Stimulated activated CD4-positive, alpha-beta T cell treated with anti-CD3 and anti-CD28 coated beads, TNF-alpha, amount 100 ng/mL, for 1 hour (primary cell): ENCODE measurements around the gene ALPK1.

Experiments used
- DNase-seq, 3 donors: peaks; one replicate each; pipeline ENCODE4 v3.0.0-alpha.2; 2020; ENCODE audit warnings: low read depth in 3 of 3, low spot score in 1 of 3

ALPK1 gene

GRCh38 chr4:112327965-112328733 lies 31.0 kb downstream of the ALPK1 start:
- DNase-seq, result no peak

GRCh38 chr4:112328734-112329130 lies 31.6 kb downstream of the ALPK1 start:
- no peak for DNase-seq

- DNase-seq, result no peak
Measured at GRCh38 chr4:112329672-112330375, 32.7 kb downstream of the ALPK1 start.

GRCh38 chr4:112330921-112331320 lies 33.8 kb downstream of the ALPK1 start:
- no peak for DNase-seq

GRCh38 chr4:112332398-112332797 lies 35.2 kb downstream of the ALPK1 start:
- DNase-seq, result no peak

- no peak for DNase-seq
Measured at GRCh38 chr4:112340023-112340422, 42.9 kb downstream of the ALPK1 start.

GRCh38 chr4:112341033-112341432 lies 43.9 kb downstream of the ALPK1 start:
- no peak for DNase-seq

GRCh38 chr4:112343330-112344080 lies 46.3 kb downstream of the ALPK1 start:
- no peak for DNase-seq

GRCh38 chr4:112348488-112349158 lies 51.5 kb downstream of the ALPK1 start:
- DNase-seq, result no peak

GRCh38 chr4:112352736-112353135 lies 55.6 kb downstream of the ALPK1 start:
- DNase-seq, result no peak

- no peak for DNase-seq
Measured at GRCh38 chr4:112355662-112356061, 58.5 kb downstream of the ALPK1 start.

- no peak for DNase-seq
Measured at GRCh38 chr4:112357453-112357852, 60.3 kb downstream of the ALPK1 start.

GRCh38 chr4:112357897-112358296 lies 60.7 kb downstream of the ALPK1 start:
- no peak for DNase-seq

GRCh38 chr4:112358415-112358814 lies 61.2 kb downstream of the ALPK1 start:
- DNase-seq, result no peak

- no peak for DNase-seq
Measured at GRCh38 chr4:112358952-112359749, 62.0 kb downstream of the ALPK1 start.

- DNase-seq, result no peak
Measured at GRCh38 chr4:112361181-112361791, 64.1 kb downstream of the ALPK1 start.

- DNase-seq, result no peak
Measured at GRCh38 chr4:112370466-112370865, 73.3 kb downstream of the ALPK1 start.

- DNase-seq, result no peak
Measured at GRCh38 chr4:112371361-112371760, 74.2 kb downstream of the ALPK1 start.

GRCh38 chr4:112374850-112375249 lies 77.7 kb downstream of the ALPK1 start:
- DNase-seq, result no peak

- no peak for DNase-seq
Measured at GRCh38 chr4:112377171-112377570, 80.0 kb downstream of the ALPK1 start.
